ENCODE data around the gene ABCA13. TPM values are rescaled to one million over a fixed set of nuclear protein-coding genes. Genes with fewer than 3 reads are reported as not detected.

Gene ABCA13
- total RNA-seq, 2 donors from 2014 or later = 1.7 to 2.5 TPM

DNA sequence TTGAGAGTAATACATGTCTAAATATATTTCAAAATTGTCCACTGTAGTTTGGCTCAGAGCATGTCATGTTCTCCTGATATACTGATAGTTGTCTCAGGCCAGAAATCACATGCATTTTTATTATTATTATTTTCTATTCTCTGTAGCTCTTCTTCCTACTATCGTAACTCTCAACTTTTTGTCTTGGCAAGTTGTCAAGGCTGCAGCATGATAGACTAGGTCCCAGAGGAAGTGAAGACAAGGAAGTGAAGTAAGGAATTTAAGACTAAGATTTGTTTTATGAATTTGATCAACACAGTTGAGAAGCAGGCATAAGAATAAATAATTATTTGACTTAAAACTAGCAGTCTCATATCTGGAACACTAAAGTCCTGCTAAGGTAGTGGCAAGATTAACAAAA lies 369.5 kb downstream of the ABCA13 start:
- Histone ChIP-seq H3K4me1 (no peaks in the 10 kb centered on the region), H3K9me3 (no peaks in the 10 kb centered on the region), H3K9ac (ENCODE audit: low read depth in 2 of 2, low read length in 2 of 2) (no peak overlapping the region), H3K4me3 (no peak overlapping the region), H3K27ac (no peak overlapping the region), H3K27me3 (no peaks in the 10 kb centered on the region), H3K36me3 (no peaks in the 10 kb centered on the region)
- TF ChIP-seq, protein P1, sequence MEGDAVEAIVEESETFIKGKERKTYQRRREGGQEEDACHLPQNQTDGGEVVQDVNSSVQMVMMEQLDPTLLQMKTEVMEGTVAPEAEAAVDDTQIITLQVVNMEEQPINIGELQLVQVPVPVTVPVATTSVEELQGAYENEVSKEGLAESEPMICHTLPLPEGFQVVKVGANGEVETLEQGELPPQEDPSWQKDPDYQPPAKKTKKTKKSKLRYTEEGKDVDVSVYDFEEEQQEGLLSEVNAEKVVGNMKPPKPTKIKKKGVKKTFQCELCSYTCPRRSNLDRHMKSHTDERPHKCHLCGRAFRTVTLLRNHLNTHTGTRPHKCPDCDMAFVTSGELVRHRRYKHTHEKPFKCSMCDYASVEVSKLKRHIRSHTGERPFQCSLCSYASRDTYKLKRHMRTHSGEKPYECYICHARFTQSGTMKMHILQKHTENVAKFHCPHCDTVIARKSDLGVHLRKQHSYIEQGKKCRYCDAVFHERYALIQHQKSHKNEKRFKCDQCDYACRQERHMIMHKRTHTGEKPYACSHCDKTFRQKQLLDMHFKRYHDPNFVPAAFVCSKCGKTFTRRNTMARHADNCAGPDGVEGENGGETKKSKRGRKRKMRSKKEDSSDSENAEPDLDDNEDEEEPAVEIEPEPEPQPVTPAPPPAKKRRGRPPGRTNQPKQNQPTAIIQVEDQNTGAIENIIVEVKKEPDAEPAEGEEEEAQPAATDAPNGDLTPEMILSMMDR (IDR thresholded peaks at IDR 0.05) = no peak
- no peak for DNase-seq
- intact Hi-C loops (cut with DNase I) = no loop called here

- no peaks in the 10 kb centered on the region for H3K36me3 ChIP-seq
- H3K27me3 ChIP-seq = no peaks in the 10 kb centered on the region
- no peak for DNase-seq
- H3K9ac ChIP-seq (ENCODE audit: low read depth in 2 of 2, low read length in 2 of 2) = no peak overlapping the region
- H3K9me3 ChIP-seq = no peaks in the 10 kb centered on the region
- no peak overlapping the region for H3K27ac ChIP-seq
- no peak overlapping the region for H3K4me3 ChIP-seq
- intact Hi-C loops (cut with DNase I) = no loop called here
- TF ChIP-seq, protein P1 (IDR thresholded peaks at IDR 0.05) = no peak
- no peaks in the 10 kb centered on the region for H3K4me1 ChIP-seq
These were observed 377.4 kb downstream of the ABCA13 start for GRCh38 chr7:48548667-48549066.

GRCh38 chr7:48551652-48552051 lies 380.4 kb downstream of the ABCA13 start:
- no peak overlapping the region for H3K4me3 ChIP-seq
- TF ChIP-seq, protein P1 (IDR thresholded peaks at IDR 0.05) = no peak
- no peaks in the 10 kb centered on the region for H3K4me1 ChIP-seq
- no peak overlapping the region for H3K9ac ChIP-seq (ENCODE audit: low read depth in 2 of 2, low read length in 2 of 2)
- H3K9me3 ChIP-seq = no peaks in the 10 kb centered on the region
- DNase-seq = no peak
- H3K27me3 ChIP-seq = no peaks in the 10 kb centered on the region
- no peaks in the 10 kb centered on the region for H3K36me3 ChIP-seq
- no peak overlapping the region for H3K27ac ChIP-seq
- intact Hi-C loops (cut with DNase I) = no loop called here

GRCh38 chr7:48563334-48563733 lies 392.1 kb downstream of the ABCA13 start:
- no peaks in the 10 kb centered on the region for H3K9me3 ChIP-seq
- no peak overlapping the region for H3K27ac ChIP-seq
- H3K4me3 ChIP-seq = no peak overlapping the region
- no peak overlapping the region for H3K9ac ChIP-seq (ENCODE audit: low read depth in 2 of 2, low read length in 2 of 2)
- no peaks in the 10 kb centered on the region for H3K36me3 ChIP-seq
- intact Hi-C loops (cut with DNase I) = no loop called here
- TF ChIP-seq, protein P1 (IDR thresholded peaks at IDR 0.05) = no peak
- no peaks in the 10 kb centered on the region for H3K4me1 ChIP-seq
- no peaks in the 10 kb centered on the region for H3K27me3 ChIP-seq
- no peak for DNase-seq

GRCh38 chr7:48575516-48575915 lies 404.3 kb downstream of the ABCA13 start:
- intact Hi-C loops (cut with DNase I) = no loop called here
- TF ChIP-seq, protein P1 (IDR thresholded peaks at IDR 0.05) = no peak

GRCh38 chr7:48587475-48587874 lies 416.2 kb downstream of the ABCA13 start:
- intact Hi-C loops (cut with DNase I) = no loop called here
- Histone ChIP-seq H3K36me3 (no peaks in the 10 kb centered on the region), H3K4me1 (no peaks in the 10 kb centered on the region), H3K9me3 (no peaks in the 10 kb centered on the region), H3K9ac (ENCODE audit: low read depth in 2 of 2, low read length in 2 of 2) (no peak overlapping the region), H3K27ac (no peak overlapping the region), H3K27me3 (no peaks in the 10 kb centered on the region), H3K4me3 (no peak overlapping the region)
- DNase-seq = no peak
- TF ChIP-seq, protein P1 (IDR thresholded peaks at IDR 0.05) = no peak

More at GRCh38 chr7:48575516-48575915, 404.3 kb downstream of the ABCA13 start:
- no peaks in the 10 kb centered on the region for H3K36me3 ChIP-seq
- H3K27ac ChIP-seq = no peak overlapping the region
- H3K9ac ChIP-seq (ENCODE audit: low read depth in 2 of 2, low read length in 2 of 2) = no peak overlapping the region
- H3K9me3 ChIP-seq = no peaks in the 10 kb centered on the region
- no peak for DNase-seq
- no peaks in the 10 kb centered on the region for H3K4me1 ChIP-seq
- H3K4me3 ChIP-seq = no peak overlapping the region
- no peaks in the 10 kb centered on the region for H3K27me3 ChIP-seq
